Nephron (organoid): ENCODE measurements around the gene IL13RA2.

ENCODE experiments used
- H3K27ac Mint-ChIP-seq, 3 experiments: 2 replicates each; pipeline ENCODE4 v1.8.0; 2020; ENCODE audit warnings: mixed read lengths in 3 of 3, mild to moderate bottlenecking in 2 of 3, moderate library complexity in 1 of 3
- H3K27me3 Mint-ChIP-seq: 2 replicates; pipeline ENCODE4 v1.8.0; 2021; ENCODE audit warnings: low read depth, mild to moderate bottlenecking, moderate library complexity, mixed read lengths
- H3K36me3 Mint-ChIP-seq: 2 replicates; pipeline ENCODE4 v1.8.0; 2020; ENCODE audit warnings: low read depth, mixed read lengths
- H3K4me1 Mint-ChIP-seq: 2 replicates; pipeline ENCODE4 v1.8.0; 2020; ENCODE audit warnings: mixed read lengths
- H3K4me3 Mint-ChIP-seq, 3 experiments: 2 replicates each; pipeline ENCODE4 v1.8.0; 2020; ENCODE audit warnings: mild to moderate bottlenecking in 3 of 3, mixed read lengths in 3 of 3, moderate library complexity in 2 of 3
- H3K9me3 Mint-ChIP-seq: 2 replicates; pipeline ENCODE4 v1.8.0; 2020; ENCODE audit warnings: mixed read lengths
- CTCF ChIP-seq, 3 experiments: fragments of 200-600 bp; sonication (generic); IDR thresholded peaks; one replicate each; pipeline ENCODE4 v1.5.0; 2021; ENCODE audit warnings: antibody characterized with exemption in 3 of 3; ENCODE audit not compliant: unreplicated experiment in 3 of 3

The IL13RA2 gene

DNA sequence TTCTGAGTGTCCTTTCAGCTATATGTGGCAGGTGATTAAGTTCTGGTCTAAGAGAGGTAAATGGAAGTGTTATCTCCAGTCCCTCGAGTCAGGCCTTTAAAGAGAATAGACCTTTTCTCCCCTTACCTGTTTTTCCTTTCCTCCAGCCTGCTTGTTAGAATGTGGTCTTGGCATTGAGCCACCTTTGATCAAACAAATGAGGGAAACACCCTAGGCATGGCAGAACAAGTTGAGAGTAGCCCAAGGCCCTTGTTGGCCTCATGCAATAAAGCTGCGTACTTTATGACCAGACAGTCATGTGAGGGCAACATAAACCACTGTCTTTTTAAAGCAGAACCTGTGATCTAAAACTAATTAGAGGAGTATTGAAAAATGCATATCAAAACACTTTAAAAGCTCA lies 13.2 kb upstream of the IL13RA2 start:
- Mint-ChIP-seq H3K27ac (peak overlapping the region; percentile 60 to 84 (median 67)), H3K36me3 (no peaks in the 10 kb centered on the region), H3K4me3 (no peak overlapping the region), H3K9me3 (no peaks in the 10 kb centered on the region), H3K27me3 (no peaks in the 10 kb centered on the region), H3K4me1 (peaks cover 9% of the 10 kb centered on the region)
- TF ChIP-seq CTCF (IDR thresholded peaks at IDR 0.05; ENCODE audit: unreplicated experiment in 3 of 3), result no peak

DNA sequence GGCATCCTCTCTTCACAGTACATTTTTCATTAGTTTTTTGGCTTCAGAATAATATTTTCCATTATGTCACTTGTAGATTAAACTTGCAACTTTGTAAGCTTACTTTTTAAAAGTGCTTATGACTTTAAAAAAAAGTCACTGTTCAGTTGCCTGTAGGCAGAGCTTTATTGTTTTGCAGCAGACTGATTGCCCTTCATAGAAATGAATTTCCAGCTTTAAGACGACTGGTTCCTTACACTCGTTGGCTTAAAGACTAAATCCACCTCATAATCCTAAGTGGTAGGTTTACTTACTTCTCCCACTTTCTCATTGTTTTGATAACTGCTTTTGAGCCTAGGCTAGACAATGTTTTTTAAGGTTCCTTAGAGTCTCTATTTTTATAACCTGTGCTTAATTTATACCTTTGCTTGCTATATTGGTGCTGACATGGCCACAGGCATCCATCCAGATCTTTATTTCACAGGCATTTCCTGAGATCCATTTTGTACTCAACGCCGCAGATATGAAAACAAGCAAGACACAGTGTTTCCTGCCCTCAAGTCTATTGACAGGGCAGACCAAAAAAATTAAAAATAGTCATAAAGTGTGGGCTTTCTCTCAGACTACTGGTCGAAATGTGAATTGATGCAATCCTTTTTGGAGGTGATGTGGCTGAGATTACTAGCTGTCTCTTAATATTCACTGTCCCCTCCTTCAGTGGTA lies 12.6 kb upstream of the IL13RA2 start:
- Mint-ChIP-seq H3K27me3 (no peaks in the 10 kb centered on the region), H3K9me3 (no peaks in the 10 kb centered on the region), H3K4me3 (no peak overlapping the region), H3K36me3 (no peaks in the 10 kb centered on the region), H3K27ac (peak overlapping the region; percentile 60 to 84 (median 67)), H3K4me1 (peaks cover 9% of the 10 kb centered on the region)
- TF ChIP-seq CTCF (IDR thresholded peaks at IDR 0.05; ENCODE audit: unreplicated experiment in 3 of 3), result no peak

- Mint-ChIP-seq H3K27ac (peak overlapping the region; percentile 60 to 84 (median 67)), H3K4me1 (peaks cover 9% of the 10 kb centered on the region), H3K36me3 (no peaks in the 10 kb centered on the region), H3K4me3 (no peak overlapping the region), H3K9me3 (no peaks in the 10 kb centered on the region), H3K27me3 (no peaks in the 10 kb centered on the region)
- no peak for TF ChIP-seq CTCF (IDR thresholded peaks at IDR 0.05; ENCODE audit: unreplicated experiment in 3 of 3)
Observed at GRCh38 chrX:115029440-115029839, 12.0 kb upstream of the IL13RA2 start.

DNA sequence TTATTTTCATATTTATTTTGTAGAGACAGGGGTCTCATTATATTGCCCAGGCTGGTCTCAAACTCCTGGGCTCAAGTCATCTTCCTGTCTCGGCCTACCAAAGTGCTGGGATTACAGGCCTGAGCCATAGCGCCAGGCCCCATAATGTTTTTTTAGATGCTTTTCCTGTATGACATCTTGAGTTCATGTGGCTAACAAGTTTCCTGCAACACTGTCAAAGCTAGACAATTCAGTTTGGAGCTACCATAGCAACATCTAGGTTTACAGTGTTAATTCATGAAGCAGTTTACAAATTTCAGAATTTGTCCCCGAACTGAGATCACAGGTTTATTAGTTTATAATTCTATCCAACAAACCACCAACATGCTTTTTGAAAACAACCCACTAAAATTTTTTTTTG lies 6.4 kb upstream of the IL13RA2 start:
- H3K9me3 Mint-ChIP-seq, result no peaks in the 10 kb centered on the region
- H3K27me3 Mint-ChIP-seq, result no peaks in the 10 kb centered on the region
- H3K36me3 Mint-ChIP-seq, result no peaks in the 10 kb centered on the region
- H3K4me3 Mint-ChIP-seq, result no peak overlapping the region
- peaks cover 10% of the 10 kb centered on the region for H3K4me1 Mint-ChIP-seq
- TF ChIP-seq CTCF (IDR thresholded peaks at IDR 0.05; ENCODE audit: unreplicated experiment in 3 of 3), result no peak
- H3K27ac Mint-ChIP-seq, result no peak overlapping the region

GRCh38 chrX:115023139-115023538 lies 5.7 kb upstream of the IL13RA2 start:
- H3K4me1 Mint-ChIP-seq, result peaks cover 10% of the 10 kb centered on the region
- no peaks in the 10 kb centered on the region for H3K27me3 Mint-ChIP-seq
- H3K27ac Mint-ChIP-seq, result peak overlapping the region in 1 of 3 experiments; percentile 42
- H3K36me3 Mint-ChIP-seq, result no peaks in the 10 kb centered on the region
- no peak overlapping the region for H3K4me3 Mint-ChIP-seq
- no peaks in the 10 kb centered on the region for H3K9me3 Mint-ChIP-seq
- TF ChIP-seq CTCF (IDR thresholded peaks at IDR 0.05; ENCODE audit: unreplicated experiment in 3 of 3), result no peak

GRCh38 chrX:115021121-115021520 lies 3.7 kb upstream of the IL13RA2 start:
- Mint-ChIP-seq H3K9me3 (no peaks in the 10 kb centered on the region), H3K4me3 (no peak overlapping the region), H3K4me1 (peaks cover 10% of the 10 kb centered on the region), H3K27me3 (no peaks in the 10 kb centered on the region), H3K36me3 (no peaks in the 10 kb centered on the region), H3K27ac (no peak overlapping the region)
- no peak for TF ChIP-seq CTCF (IDR thresholded peaks at IDR 0.05; ENCODE audit: unreplicated experiment in 3 of 3)
